Neural progenitor cell (in vitro differentiated cells): ENCODE measurements around the gene C6orf132. TPM values are rescaled to one million over a fixed set of nuclear protein-coding genes. Genes with fewer than 3 reads are reported as not detected.

Experiments
- DNase-seq: peaks from one replicate; pipeline ENCODE4 v3.0.0-alpha.2; 2016; ENCODE audit warnings: low spot score
- H2AFZ ChIP-seq: fragments of 200-600 bp; sonication (generic); replicated peaks from 2 replicates; pipeline ENCODE4 v1.6.1; 2016; ENCODE audit warnings: antibody characterized with exemption
- H3F3A ChIP-seq: fragments of 200-600 bp; sonication (generic); 2 replicates; pipeline ENCODE4 v1.6.1; 2016; ENCODE audit warnings: antibody characterized with exemption, low read depth
- H3K27ac ChIP-seq: fragments of 200-600 bp; sonication (generic); 2 replicates; pipeline ENCODE4 v1.5.1; 2016; ENCODE audit warnings: mild to moderate bottlenecking
- H3K27me3 ChIP-seq: fragments of 200-600 bp; sonication (generic); 2 replicates; pipeline ENCODE4 v1.6.1; 2016; ENCODE audit warnings: mild to moderate bottlenecking, moderate library complexity
- H3K36me3 ChIP-seq: fragments of 200-600 bp; sonication (generic); 2 replicates; pipeline ENCODE4 v1.5.1; 2016
- H3K4me1 ChIP-seq: fragments of 200-600 bp; sonication (generic); 2 replicates; pipeline ENCODE4 v1.6.1; 2016; ENCODE audit warnings: mixed run types
- H3K4me2 ChIP-seq: fragments of 200-600 bp; sonication (generic); 2 replicates; pipeline ENCODE4 v1.6.1; 2016
- H3K4me3 ChIP-seq: fragments of 200-600 bp; sonication (generic); 2 replicates; pipeline ENCODE4 v1.5.1; 2016
- H3K79me2 ChIP-seq: fragments of 200-600 bp; sonication (generic); 2 replicates; pipeline ENCODE4 v1.6.1; 2016; ENCODE audit warnings: low read depth
- H3K9ac ChIP-seq: fragments of 200-600 bp; sonication (generic); 2 replicates; pipeline ENCODE4 v1.6.1; 2016
- H3K9me3 ChIP-seq: fragments of 200-600 bp; sonication (generic); 2 replicates; pipeline ENCODE4 v1.5.1; 2016; ENCODE audit warnings: low read depth
- H4K20me1 ChIP-seq: fragments of 200-600 bp; sonication (generic); 2 replicates; pipeline ENCODE4 v1.6.1; 2016; ENCODE audit warnings: low read depth
- H3K27ac Mint-ChIP-seq: 3 replicates; pipeline ENCODE4 v1.8.0; 2021; ENCODE audit warnings: mixed read lengths
- H3K27me3 Mint-ChIP-seq: 2 replicates; pipeline ENCODE4 v1.8.0; 2022; ENCODE audit warnings: low read depth, mild to moderate bottlenecking, inconsistent platforms, moderate library complexity, mixed read lengths; ENCODE audit not compliant: insufficient read depth
- H3K36me3 Mint-ChIP-seq: 3 replicates; pipeline ENCODE4 v1.8.0; 2021; ENCODE audit warnings: mixed read lengths
- H3K4me1 Mint-ChIP-seq: 3 replicates; pipeline ENCODE4 v1.8.0; 2021; ENCODE audit warnings: mixed read lengths
- H3K4me3 Mint-ChIP-seq: 3 replicates; pipeline ENCODE4 v1.8.0; 2021; ENCODE audit warnings: mild to moderate bottlenecking, moderate library complexity, mixed read lengths
- H3K9me3 Mint-ChIP-seq: 3 replicates; pipeline ENCODE4 v1.8.0; 2020; ENCODE audit warnings: mixed read lengths
- CTCF ChIP-seq: fragments of 200-600 bp; sonication (generic); IDR thresholded peaks from 2 replicates; pipeline ENCODE4 v1.5.1; 2017; ENCODE audit warnings: antibody characterized with exemption, mild to moderate bottlenecking
- EZH2 ChIP-seq: fragments of 200-600 bp; sonication (generic); IDR thresholded peaks from 2 replicates; pipeline ENCODE4 v1.6.1; 2017; ENCODE audit warnings: antibody characterized with exemption, mild to moderate bottlenecking, moderate library complexity
- EZH2phosphoT487 ChIP-seq: fragments of 200-600 bp; sonication (generic); IDR thresholded peaks from 2 replicates; pipeline ENCODE4 v1.6.1; 2017; ENCODE audit warnings: antibody characterized with exemption
- total RNA-seq: library from RNA; depleted of rRNA; stranded (reverse); fragments of >200 nt; gene quantifications from 2 replicates; pipeline ENCODE4 v1.2.3, GENCODE V29; 2015; ENCODE audit warnings: low replicate concordance

C6orf132 gene
- total RNA-seq, 1 donor from 2014 or later = 1.8 TPM

- Histone ChIP-seq H3K36me3 (no peaks in the 10 kb centered on the region), H4K20me1 (no peaks in the 10 kb centered on the region), H3K4me3 (no peak overlapping the region), H3F3A (peaks cover 6% of the 10 kb centered on the region), H3K27ac (no peak overlapping the region), H3K4me1 (peaks cover 18% of the 10 kb centered on the region), H3K4me2 (no peak overlapping the region), H3K27me3 (no peaks in the 10 kb centered on the region), H3K9ac (no peak overlapping the region), H2AFZ (no peak overlapping the region), H3K9me3 (no peaks in the 10 kb centered on the region), H3K79me2 (no peaks in the 10 kb centered on the region)
- H3K27ac Mint-ChIP-seq = peak overlapping the region; percentile 66
- TF ChIP-seq EZH2phosphoT487 (no peak), EZH2 (no peak), CTCF (no peak)
- no peak overlapping the region for H3K4me3 Mint-ChIP-seq
- H3K27me3 Mint-ChIP-seq = peaks cover 4% of the 10 kb centered on the region
- H3K36me3 Mint-ChIP-seq = no peaks in the 10 kb centered on the region
- H3K9me3 Mint-ChIP-seq = no peaks in the 10 kb centered on the region
- DNase-seq = no peak
- H3K4me1 Mint-ChIP-seq = peaks cover 26% of the 10 kb centered on the region
Measured at GRCh38 chr6:42162812-42163211, 20.4 kb upstream of the C6orf132 start.

GRCh38 chr6:42162384-42162783 is 20.0 kb upstream of the C6orf132 start:
- no peaks in the 10 kb centered on the region for H4K20me1 ChIP-seq
- no peak overlapping the region for H3K9ac ChIP-seq
- Mint-ChIP-seq H3K4me3 (peak overlapping the region; percentile 57), H3K4me1 (peaks cover 27% of the 10 kb centered on the region), H3K27ac (no peak overlapping the region), H3K36me3 (no peaks in the 10 kb centered on the region), H3K9me3 (no peaks in the 10 kb centered on the region), H3K27me3 (peaks cover 4% of the 10 kb centered on the region)
- no peak overlapping the region for H3K27ac ChIP-seq
- no peaks in the 10 kb centered on the region for H3K27me3 ChIP-seq
- TF ChIP-seq EZH2 (no peak), EZH2phosphoT487 (no peak), CTCF (no peak)
- H3F3A ChIP-seq = peaks cover 6% of the 10 kb centered on the region
- peak; percentile 20 for DNase-seq
- H2AFZ ChIP-seq = no peak overlapping the region
- H3K4me3 ChIP-seq = no peak overlapping the region
- H3K4me1 ChIP-seq = peaks cover 18% of the 10 kb centered on the region
- H3K36me3 ChIP-seq = no peaks in the 10 kb centered on the region
- H3K9me3 ChIP-seq = no peaks in the 10 kb centered on the region
- no peak overlapping the region for H3K4me2 ChIP-seq
- H3K79me2 ChIP-seq = no peaks in the 10 kb centered on the region

GRCh38 chr6:42159431-42160024 is 17.1 kb upstream of the C6orf132 start:
- Histone ChIP-seq H3K4me2 (no peak overlapping the region), H3K4me1 (peaks cover 18% of the 10 kb centered on the region), H3F3A (no peaks in the 10 kb centered on the region), H3K9ac (no peak overlapping the region), H3K9me3 (no peaks in the 10 kb centered on the region), H3K27me3 (no peaks in the 10 kb centered on the region), H3K79me2 (no peaks in the 10 kb centered on the region), H3K36me3 (no peaks in the 10 kb centered on the region), H3K27ac (no peak overlapping the region), H2AFZ (no peak overlapping the region), H3K4me3 (no peak overlapping the region), H4K20me1 (no peaks in the 10 kb centered on the region)
- DNase-seq = no peak
- Mint-ChIP-seq H3K4me1 (peaks cover 27% of the 10 kb centered on the region), H3K27ac (no peak overlapping the region), H3K36me3 (no peaks in the 10 kb centered on the region), H3K27me3 (peaks cover 2% of the 10 kb centered on the region), H3K4me3 (no peak overlapping the region), H3K9me3 (no peaks in the 10 kb centered on the region)
- TF ChIP-seq EZH2 (no peak), EZH2phosphoT487 (no peak), CTCF (no peak)
